GM23248 (cell line): Measurements from ENCODE around the gene SSPN.

ENCODE experiments used
- EZH2 ChIP-seq: fragments of 200-600 bp; sonication (generic); IDR thresholded peaks from 2 replicates; pipeline ENCODE4 v1.6.1; 2018; ENCODE audit warnings: antibody characterized with exemption, mild to moderate bottlenecking; ENCODE audit not compliant: insufficient read depth, poor library complexity, severe bottlenecking
- EZH2phosphoT487 ChIP-seq: fragments of 200-600 bp; sonication (generic); IDR thresholded peaks from 2 replicates; pipeline ENCODE4 v1.6.1; 2018; ENCODE audit warnings: antibody characterized with exemption, moderate library complexity, mild to moderate bottlenecking, low read depth; ENCODE audit not compliant: insufficient read depth

GRCh38 chr12:26286186-26286585 is 90.8 kb downstream of the SSPN start:
- TF ChIP-seq EZH2 (no peak), EZH2phosphoT487 (no peak)
